Fibroblast of peridontal ligament (primary cell): ENCODE measurements around the gene PFDN5.
"Not testable (repeated sequence)": the region's sequence is repeated elsewhere in the genome, so short reads cannot be mapped to it uniquely, and the experiment has no call there.

Experiments
- DNase-seq: peaks from one replicate; pipeline ENCODE4 v3.0.0-alpha.2; 2010; ENCODE audit errors: extremely low read depth

The PFDN5 gene

DNA sequence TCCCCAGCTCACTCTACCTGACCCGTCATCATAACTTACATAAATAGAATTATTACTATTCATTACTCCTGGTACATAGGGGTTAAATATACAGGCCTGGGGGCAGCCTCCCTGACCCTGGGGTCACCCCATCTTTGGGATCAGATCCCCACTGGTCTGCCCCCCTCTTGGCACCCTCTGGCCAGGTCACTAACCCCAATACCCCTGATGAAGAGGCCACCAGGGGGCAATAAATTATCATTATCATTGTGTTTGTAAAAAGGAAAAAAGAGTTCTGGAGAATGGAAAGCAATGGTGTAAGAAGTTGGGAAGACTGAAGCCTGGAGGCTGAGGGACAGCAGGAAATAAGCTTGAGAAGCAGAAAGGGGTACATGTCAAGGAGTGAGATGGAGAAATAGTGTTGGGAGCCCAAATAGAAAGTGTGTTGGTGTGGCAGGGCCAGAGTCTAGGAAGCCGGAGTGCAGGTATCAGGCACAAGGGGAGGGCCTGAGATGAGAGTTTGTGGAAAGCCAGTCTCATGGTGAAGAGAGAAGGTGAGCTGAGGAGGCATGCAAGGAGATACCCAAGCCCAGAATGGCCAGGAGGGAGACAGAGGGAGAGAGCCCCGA is 32.2 kb downstream of the PFDN5 start:
- peak; percentile 52 for DNase-seq

DNA sequence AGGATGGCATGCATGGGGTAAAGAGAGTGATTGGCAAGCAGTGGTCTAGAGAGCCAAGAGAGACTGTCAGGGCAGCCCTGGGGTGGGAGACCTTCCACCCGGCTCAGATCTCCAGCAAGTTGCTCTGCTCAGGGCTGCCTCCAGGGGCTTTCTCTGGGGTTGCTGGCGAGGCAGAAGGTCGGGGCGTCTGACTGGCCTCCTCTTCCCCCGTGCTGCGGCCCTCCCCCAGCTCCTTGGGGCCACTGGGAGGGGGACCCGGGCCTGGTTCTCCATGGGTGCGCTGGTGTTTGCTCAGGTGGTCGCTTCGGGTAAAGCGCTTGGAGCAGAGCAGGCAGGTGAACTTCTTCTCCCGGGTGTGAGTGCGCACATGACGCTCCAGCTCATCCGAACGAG is 32.7 kb downstream of the PFDN5 start:
- DNase-seq: no peak

- no peak for DNase-seq
Measured at GRCh38 chr12:53330671-53331070, 35.3 kb downstream of the PFDN5 start.

- DNase-seq: not testable (repeated sequence)
Measured at GRCh38 chr12:53332339-53332738, 37.0 kb downstream of the PFDN5 start.

DNA sequence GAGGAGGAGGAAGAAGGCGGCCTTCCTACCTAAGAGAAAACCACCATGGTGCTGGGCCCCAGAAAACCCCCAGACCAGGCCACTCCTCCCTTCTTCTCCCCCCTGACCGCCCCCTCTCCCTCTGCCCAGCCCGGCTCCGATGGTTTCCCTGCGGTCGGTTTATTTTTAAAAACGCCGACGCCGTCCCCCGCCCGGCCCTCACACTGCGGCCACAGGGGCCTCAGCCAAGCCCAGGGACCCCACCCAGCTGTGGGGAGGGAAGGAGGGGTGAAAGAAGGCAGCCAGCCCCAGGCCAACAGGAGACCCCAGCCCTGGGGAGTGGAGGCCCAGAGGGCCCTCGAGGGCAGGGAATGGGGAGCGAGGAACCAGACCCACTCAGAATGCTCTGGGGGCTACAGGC is 37.4 kb downstream of the PFDN5 start:
- no peak for DNase-seq

- no peak for DNase-seq
Measured at GRCh38 chr12:53333289-53333688, 37.9 kb downstream of the PFDN5 start.

- no peak for DNase-seq
Measured at GRCh38 chr12:53333845-53334244, 38.5 kb downstream of the PFDN5 start.

DNA sequence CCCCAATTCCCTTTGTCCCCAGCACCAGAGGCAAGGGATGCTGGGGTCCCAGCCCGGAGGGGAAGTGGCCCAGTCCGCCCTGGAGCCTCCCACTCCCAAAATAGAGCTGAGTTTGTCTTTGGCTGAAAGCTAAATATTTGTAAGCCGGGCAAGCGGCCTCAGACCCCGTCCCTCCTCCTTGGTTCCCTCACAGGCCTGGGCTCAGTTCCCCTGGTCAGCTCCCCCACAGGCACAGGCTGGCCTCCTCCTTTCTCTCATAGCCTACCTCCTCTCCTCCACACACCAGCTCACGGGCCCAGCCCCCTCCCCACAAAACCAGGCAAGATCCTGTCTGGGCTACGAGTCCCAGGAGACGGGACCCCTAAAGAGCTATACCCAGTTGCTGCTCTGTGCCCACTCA is 39.5 kb downstream of the PFDN5 start:
- DNase-seq: no peak

- DNase-seq: peak; percentile 22
Measured at GRCh38 chr12:53336181-53336681, 40.9 kb downstream of the PFDN5 start, which contains the start of gene SP7. Gene SP7 (minus strand): TSS chr12:53336354. CDS start chr12:53335646, 708 bp downstream.

- no peak for DNase-seq
Measured at GRCh38 chr12:53338017-53338416, 42.7 kb downstream of the PFDN5 start.

DNA sequence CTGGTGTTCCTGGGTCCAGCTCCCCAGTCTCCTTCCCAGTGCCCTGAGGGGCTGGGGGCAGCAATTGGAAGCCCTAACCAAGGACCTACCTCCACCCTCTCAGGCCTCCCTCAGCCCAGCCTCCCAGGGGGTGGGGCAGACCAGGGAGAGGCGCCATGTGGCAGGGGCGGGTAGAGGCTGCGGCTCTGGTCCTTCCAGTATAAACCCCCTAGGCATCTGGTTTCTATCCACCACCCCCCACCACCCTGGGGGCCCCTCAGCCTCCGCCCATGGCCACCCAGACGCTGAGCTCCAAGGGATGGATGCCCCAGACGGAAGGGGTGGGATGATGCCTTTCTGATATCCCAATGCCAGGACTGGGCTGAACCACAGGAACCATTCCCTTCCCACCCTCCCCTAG is 43.6 kb downstream of the PFDN5 start:
- DNase-seq: no peak

- no peak for DNase-seq
Measured at GRCh38 chr12:53340398-53340797, 45.1 kb downstream of the PFDN5 start.

DNA sequence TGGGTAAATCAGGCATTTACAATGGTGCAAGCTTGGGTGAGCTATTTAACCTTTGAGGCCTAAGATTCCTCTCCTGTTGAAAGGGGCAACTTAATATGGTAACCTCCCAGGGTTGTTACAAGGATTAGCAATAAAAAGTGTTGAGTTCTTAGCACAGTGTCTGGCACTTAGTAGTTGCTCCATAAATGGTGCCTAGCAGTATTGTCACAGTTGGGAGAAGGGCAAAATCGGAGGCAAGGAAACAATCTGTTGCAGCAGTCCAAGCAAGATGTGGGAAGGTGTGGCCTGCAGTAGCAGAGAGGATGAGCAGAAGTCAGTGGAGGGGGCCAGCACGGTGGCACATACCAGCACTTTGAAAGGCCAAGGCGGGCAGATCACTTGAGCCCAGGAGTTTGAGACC is 48.1 kb downstream of the PFDN5 start:
- DNase-seq: no peak

- no peak for DNase-seq
Measured at GRCh38 chr12:53343969-53344368, 48.6 kb downstream of the PFDN5 start.

DNA sequence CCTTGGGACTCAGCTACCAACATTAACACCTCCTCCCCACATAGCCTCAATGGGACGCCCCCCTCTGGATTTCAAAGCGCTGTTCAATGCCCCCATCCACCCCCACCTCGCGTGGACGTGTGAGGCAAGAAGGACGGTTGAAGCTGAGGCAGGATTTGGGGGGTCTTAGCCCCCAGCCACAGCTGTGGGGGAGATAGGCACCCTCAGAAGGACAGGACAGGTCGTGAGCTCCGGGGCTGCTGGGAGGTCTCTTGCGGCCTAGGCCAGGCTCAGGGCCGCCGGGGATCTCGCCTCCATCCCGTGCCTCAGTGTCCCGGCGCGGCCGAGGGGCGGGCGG is 49.1 kb downstream of the PFDN5 start:
- DNase-seq: no peak

- peak; percentile 76 for DNase-seq
Measured at GRCh38 chr12:53344824-53345485, 49.6 kb downstream of the PFDN5 start.

GRCh38 chr12:53345486-53346188 is 50.3 kb downstream of the PFDN5 start:
- DNase-seq: peak; percentile 79

DNA sequence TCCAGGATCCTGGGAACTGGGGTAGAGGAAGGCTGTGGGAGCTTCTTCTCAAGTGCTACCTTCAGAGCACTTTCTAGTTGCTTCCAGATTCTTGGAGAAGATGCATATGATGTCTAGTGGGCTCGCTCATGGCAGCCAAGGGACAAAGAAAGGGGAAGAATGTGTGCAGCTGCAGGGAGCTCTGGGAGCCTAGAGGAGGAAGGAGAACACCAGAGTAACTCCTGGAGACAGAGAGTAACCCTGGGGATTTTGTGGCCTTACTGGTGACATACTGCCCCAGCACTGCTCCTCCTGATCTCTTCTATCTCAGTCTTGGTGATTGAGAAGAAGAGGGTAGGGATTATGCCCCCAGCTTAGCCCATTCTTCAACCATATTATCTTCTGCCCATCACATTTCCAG is 51.1 kb downstream of the PFDN5 start:
- DNase-seq: no peak

- no peak for DNase-seq
Measured at GRCh38 chr12:53347905-53348304, 52.6 kb downstream of the PFDN5 start.
